H4 (cell line): Measurements from ENCODE around the gene PIP4K2A. TPM values are rescaled to one million over a fixed set of nuclear protein-coding genes. Genes with fewer than 3 reads are reported as not detected.
"Not testable (repeated sequence)": the region's sequence is repeated elsewhere in the genome, so short reads cannot be mapped to it uniquely, and the experiment has no call there.

Experiments
- DNase-seq: peaks from one replicate; pipeline ENCODE4 v3.0.0-alpha.2; 2015; ENCODE audit warnings: low spot score
- total RNA-seq: library from RNA; depleted of rRNA; stranded (reverse); fragments of >200 nt; shearing (Covaris generic); gene quantifications from 2 replicates; pipeline ENCODE4 v1.2.3, GENCODE V29; 2014

The PIP4K2A gene
- total RNA-seq, 1 experiment from 2014 or later = 10.8 TPM

- no peak for DNase-seq
These were observed 20.5 kb downstream of the PIP4K2A start for GRCh38 chr10:22693860-22694259.

GRCh38 chr10:22693371-22693784 is 21.0 kb downstream of the PIP4K2A start:
- peak; percentile 33 for DNase-seq

- not testable (repeated sequence) for DNase-seq
These were observed 22.3 kb downstream of the PIP4K2A start for GRCh38 chr10:22692119-22692518.

- DNase-seq = no peak
These were observed 23.6 kb downstream of the PIP4K2A start for GRCh38 chr10:22690614-22691431.

GRCh38 chr10:22690158-22690557 is 24.2 kb downstream of the PIP4K2A start:
- DNase-seq = no peak

- no peak for DNase-seq
These were observed 28.0 kb downstream of the PIP4K2A start for GRCh38 chr10:22686347-22686746.

- no peak for DNase-seq
These were observed 28.5 kb downstream of the PIP4K2A start for GRCh38 chr10:22685926-22686325.

- DNase-seq = no peak
These were observed 29.7 kb downstream of the PIP4K2A start for GRCh38 chr10:22684699-22685098.

- DNase-seq = no peak
These were observed 31.3 kb downstream of the PIP4K2A start for GRCh38 chr10:22683140-22683389.

- peak; percentile 24 for DNase-seq
These were observed 31.9 kb downstream of the PIP4K2A start for GRCh38 chr10:22682237-22683139.

- peak; percentile 23 for DNase-seq
These were observed 32.6 kb downstream of the PIP4K2A start for GRCh38 chr10:22681783-22682183.

- DNase-seq = no peak
These were observed 33.1 kb downstream of the PIP4K2A start for GRCh38 chr10:22681301-22681700.

GRCh38 chr10:22679608-22680007 is 34.8 kb downstream of the PIP4K2A start:
- DNase-seq = no peak

GRCh38 chr10:22677333-22677732 is 37.0 kb downstream of the PIP4K2A start:
- DNase-seq = no peak

- DNase-seq = no peak
These were observed 37.9 kb downstream of the PIP4K2A start for GRCh38 chr10:22676435-22676834.

- no peak for DNase-seq
These were observed 39.8 kb downstream of the PIP4K2A start for GRCh38 chr10:22674573-22674930.

- no peak for DNase-seq
These were observed 40.4 kb downstream of the PIP4K2A start for GRCh38 chr10:22673785-22674572.

GRCh38 chr10:22673091-22673392 is 41.3 kb downstream of the PIP4K2A start:
- no peak for DNase-seq

GRCh38 chr10:22672319-22673090 is 41.9 kb downstream of the PIP4K2A start:
- no peak for DNase-seq

- DNase-seq = no peak
These were observed 43.6 kb downstream of the PIP4K2A start for GRCh38 chr10:22670788-22671187.

- DNase-seq = no peak
These were observed 45.1 kb downstream of the PIP4K2A start for GRCh38 chr10:22669163-22669711.
